ENCODE results near the gene TCOF1. TPM values are rescaled to one million over a fixed set of nuclear protein-coding genes. Genes with fewer than 3 reads are reported as not detected.

TCOF1 gene
- total RNA-seq, 2 donors from 2014 or later = 55.5 to 62.3 TPM

DNA sequence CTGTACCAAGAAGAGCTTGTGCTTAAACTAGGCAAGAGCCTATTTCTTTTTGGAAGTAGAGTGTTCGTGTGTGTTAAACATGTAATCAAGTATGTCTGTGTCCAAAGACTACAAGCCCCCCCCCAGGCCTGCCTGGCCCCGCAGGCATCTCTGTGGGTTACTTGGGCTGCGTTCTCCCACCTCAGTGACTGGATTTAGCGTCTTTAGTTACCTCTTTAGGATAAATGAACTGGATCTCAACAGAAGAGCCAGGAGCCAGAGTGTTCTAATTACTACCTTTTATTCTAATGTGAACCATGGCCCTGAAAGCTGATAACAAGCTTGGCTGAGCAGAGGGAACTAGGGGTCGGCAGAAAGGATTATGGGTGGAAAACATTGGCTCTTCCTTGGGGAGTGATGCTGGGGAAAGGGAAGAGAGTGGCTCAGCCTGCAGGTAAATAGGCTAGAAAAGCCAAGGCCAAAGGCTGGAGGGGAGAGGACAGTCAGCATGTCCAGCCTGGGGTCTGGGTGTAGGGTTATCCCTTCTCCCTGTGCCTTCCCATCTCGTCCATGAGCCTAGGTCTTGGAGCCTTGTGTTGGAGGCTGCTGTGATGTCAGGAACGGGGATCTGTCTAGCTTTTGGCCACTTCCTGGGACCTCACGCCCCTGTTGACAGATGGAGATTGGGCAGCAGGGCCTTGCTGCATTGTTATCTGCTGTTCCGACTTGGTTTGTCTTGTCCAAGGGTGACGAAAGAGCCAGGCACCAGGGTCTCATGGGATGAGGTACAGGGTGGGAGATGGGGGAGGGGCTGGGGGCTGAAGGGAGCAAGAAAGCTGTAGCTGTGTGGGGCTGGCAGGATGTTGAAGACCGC, 44.1 kb downstream of the TCOF1 start:
- no peak overlapping the region for H3K4me3 Mint-ChIP-seq
- H3K27me3 Mint-ChIP-seq (ENCODE audit: low read depth) = no peaks in the 10 kb centered on the region
- peak overlapping the region; percentile 71 for H3K27ac Mint-ChIP-seq
- DNase-seq = no peak
- no peak for ATAC-seq (replicated peaks in 1 of 2)
- H3K9me3 Mint-ChIP-seq = no peaks in the 10 kb centered on the region
- no peaks in the 10 kb centered on the region for H3K4me1 Mint-ChIP-seq (ENCODE audit: low read depth)
- peaks cover under 1 to 14% of the 10 kb centered on the region in 2 donors for H3K36me3 Mint-ChIP-seq (ENCODE audit: insufficient read depth in 2 of 2)

DNA sequence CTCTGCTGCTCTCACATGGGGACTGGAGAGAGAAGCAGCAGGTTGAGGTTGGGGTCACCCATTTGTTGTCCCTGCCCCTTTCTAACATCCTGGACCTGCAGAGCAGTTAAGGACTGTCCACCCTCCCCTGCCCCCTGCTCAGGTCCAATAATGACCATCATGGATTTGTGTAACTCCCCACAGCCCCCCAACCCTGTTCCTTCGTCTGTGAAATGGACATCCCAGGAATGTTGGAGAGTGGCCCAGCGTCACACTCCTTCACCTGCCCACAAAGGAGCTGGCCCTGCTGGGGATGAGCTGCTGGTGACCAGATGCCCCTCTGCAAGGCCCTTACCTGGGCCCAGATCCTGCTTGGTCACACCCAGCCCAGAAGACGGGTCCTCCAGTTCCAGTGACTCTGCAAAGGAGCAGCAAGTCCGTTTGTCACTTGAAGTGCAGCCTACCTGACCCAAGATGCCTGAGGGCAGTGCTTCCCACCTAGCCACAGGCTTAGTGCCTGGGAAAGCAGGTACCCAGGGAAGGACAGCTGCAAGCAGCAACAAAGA, 44.8 kb downstream of the TCOF1 start:
- no peaks in the 10 kb centered on the region for H3K27me3 Mint-ChIP-seq (ENCODE audit: low read depth)
- H3K9me3 Mint-ChIP-seq = no peaks in the 10 kb centered on the region
- no peak for ATAC-seq (replicated peaks in 1 of 2)
- no peaks in the 10 kb centered on the region for H3K4me1 Mint-ChIP-seq (ENCODE audit: low read depth)
- H3K36me3 Mint-ChIP-seq (ENCODE audit: insufficient read depth in 2 of 2) = peaks cover 0 to 14% of the 10 kb centered on the region in 2 donors
- DNase-seq = no peak
- H3K27ac Mint-ChIP-seq = no peak overlapping the region
- H3K4me3 Mint-ChIP-seq = no peak overlapping the region

DNA sequence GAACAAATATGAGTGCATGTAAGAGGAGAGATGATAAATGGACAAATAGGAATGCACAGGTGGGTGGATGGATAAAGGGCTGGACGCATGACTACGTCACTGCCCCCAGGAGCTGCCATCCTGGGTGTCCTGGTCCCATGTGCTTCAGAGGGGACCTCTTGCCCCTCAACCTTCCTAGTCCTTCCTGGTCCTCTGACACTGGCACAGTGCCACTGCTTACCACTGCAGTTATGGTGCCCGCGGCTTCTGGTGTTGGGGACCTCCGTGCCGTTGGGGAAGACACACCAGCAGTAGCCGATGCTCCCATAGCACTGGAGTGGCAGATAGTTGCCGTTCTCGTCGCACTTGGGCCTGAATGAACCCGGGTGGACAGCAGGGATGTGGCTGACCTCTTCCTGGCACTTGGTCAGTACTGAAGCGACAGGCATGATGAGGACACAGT, 45.4 kb downstream of the TCOF1 start:
- Mint-ChIP-seq H3K27me3 (ENCODE audit: low read depth) (no peaks in the 10 kb centered on the region), H3K9me3 (no peaks in the 10 kb centered on the region), H3K4me3 (no peak overlapping the region), H3K4me1 (ENCODE audit: low read depth) (no peaks in the 10 kb centered on the region), H3K36me3 (ENCODE audit: insufficient read depth in 2 of 2) (peaks cover 0 to 14% of the 10 kb centered on the region in 2 donors), H3K27ac (no peak overlapping the region)
- ATAC-seq (replicated peaks in 1 of 2) = no peak
- no peak for DNase-seq

DNA sequence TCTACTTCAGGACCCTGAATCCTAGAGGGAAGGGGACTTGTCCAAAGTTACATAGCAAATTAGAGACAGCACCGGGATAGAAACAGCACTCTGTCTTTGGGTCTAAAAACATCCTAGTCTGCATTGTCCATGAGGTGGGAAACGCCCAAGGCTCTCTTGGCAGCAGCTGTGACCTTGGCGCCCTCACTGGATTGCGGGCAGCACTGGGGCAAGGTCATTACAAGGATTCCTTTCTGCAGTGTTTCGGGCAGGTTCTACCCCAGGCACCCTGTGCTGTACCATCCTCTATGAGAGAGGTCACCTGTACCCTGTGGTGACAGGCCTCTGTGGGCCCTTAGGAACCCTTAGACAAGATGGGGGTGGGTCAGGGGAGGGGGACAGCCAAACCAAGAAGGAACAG, 46.6 kb downstream of the TCOF1 start:
- Mint-ChIP-seq H3K27ac (no peak overlapping the region), H3K36me3 (ENCODE audit: insufficient read depth in 2 of 2) (peaks cover 0 to 12% of the 10 kb centered on the region in 2 donors), H3K27me3 (ENCODE audit: low read depth) (no peaks in the 10 kb centered on the region), H3K9me3 (no peaks in the 10 kb centered on the region), H3K4me3 (no peak overlapping the region), H3K4me1 (ENCODE audit: low read depth) (peaks cover 7% of the 10 kb centered on the region)
- DNase-seq (no peak), ATAC-seq (replicated peaks in 1 of 2) (no peak)

GRCh38 chr5:150404535-150404934, 47.0 kb downstream of the TCOF1 start:
- peaks cover 8% of the 10 kb centered on the region for H3K4me1 Mint-ChIP-seq (ENCODE audit: low read depth)
- H3K36me3 Mint-ChIP-seq (ENCODE audit: insufficient read depth in 2 of 2) = peaks cover 0 to 12% of the 10 kb centered on the region in 2 donors
- no peaks in the 10 kb centered on the region for H3K9me3 Mint-ChIP-seq
- ATAC-seq (replicated peaks in 1 of 2) = no peak
- H3K27me3 Mint-ChIP-seq (ENCODE audit: low read depth) = no peaks in the 10 kb centered on the region
- no peak overlapping the region for H3K4me3 Mint-ChIP-seq
- H3K27ac Mint-ChIP-seq = no peak overlapping the region
- DNase-seq = no peak

DNA sequence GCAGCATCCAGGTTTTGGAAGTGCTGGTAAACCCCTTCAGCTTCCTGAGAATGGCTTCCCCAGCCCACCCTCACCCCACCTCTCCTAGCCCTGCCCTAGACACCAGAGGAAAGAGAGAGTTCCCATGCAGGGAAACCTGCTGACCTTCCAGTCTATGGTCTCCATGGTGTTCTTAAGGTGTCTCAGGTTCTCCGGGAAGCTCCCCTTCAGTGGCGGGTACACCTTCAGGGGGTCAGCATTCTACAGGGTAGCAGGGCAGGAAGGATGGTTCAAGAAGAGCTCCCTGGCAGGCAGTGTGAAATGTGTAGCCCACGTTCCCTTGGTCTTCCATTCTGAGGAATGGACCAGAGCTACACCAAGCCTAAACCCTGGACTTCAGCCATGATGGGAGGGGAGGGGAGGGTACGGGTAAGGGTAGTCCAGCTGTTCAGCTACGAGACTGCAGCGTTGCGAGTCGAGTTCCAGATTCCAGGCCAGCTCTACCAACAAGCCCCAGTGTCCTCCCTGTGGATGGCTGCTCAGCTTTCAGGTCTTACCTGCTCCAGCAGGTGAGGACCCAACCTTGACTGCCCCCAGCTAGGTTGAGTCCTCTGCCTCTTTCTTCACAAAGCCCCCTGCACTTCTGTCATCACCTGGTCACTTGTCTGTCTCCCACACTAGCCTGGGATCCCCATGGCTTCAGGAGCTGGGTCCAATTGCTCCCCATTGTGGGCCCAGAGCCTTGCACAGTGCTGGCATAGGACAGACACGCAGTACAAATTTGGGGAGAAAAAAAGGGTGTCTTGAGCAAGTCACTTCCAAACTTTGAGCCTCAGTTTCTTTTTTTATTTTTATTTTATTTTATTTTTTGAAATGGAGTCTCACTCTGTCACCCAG, 47.7 kb downstream of the TCOF1 start:
- ATAC-seq (replicated peaks in 1 of 2) (no peak), DNase-seq (no peak)
- peaks cover 15% of the 10 kb centered on the region for H3K4me1 Mint-ChIP-seq (ENCODE audit: low read depth)
- H3K36me3 Mint-ChIP-seq (ENCODE audit: insufficient read depth in 2 of 2) = peaks cover 0 to 10% of the 10 kb centered on the region in 2 donors
- no peak overlapping the region for H3K27ac Mint-ChIP-seq
- no peak overlapping the region for H3K4me3 Mint-ChIP-seq
- no peaks in the 10 kb centered on the region for H3K9me3 Mint-ChIP-seq
- no peaks in the 10 kb centered on the region for H3K27me3 Mint-ChIP-seq (ENCODE audit: low read depth)

- H3K4me3 Mint-ChIP-seq = no peak overlapping the region
Measured at GRCh38 chr5:150406103-150406722, 48.7 kb downstream of the TCOF1 start.

DNA sequence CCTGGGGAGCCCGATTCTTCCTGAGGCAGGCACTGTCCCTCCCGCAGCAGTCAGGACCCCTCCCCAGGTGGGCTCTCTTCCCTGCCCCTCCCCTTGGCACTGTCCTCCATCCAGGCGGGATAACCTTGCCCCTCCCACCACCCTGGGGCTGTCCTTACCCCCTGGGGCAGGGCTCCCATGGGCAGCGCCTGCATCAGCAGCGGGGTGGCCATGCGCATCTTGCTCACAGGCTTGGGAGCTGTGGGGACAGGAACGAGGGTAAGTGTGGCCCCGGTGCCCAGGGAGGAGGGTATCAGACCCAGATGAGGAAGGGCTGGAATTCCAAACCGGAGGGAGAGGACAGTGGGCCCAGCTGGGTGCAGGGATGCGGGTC, 49.2 kb downstream of the TCOF1 start:
- H3K27ac Mint-ChIP-seq = peak overlapping the region; percentile 76
- H3K4me1 Mint-ChIP-seq (ENCODE audit: low read depth) = peaks cover 30% of the 10 kb centered on the region
- no peaks in the 10 kb centered on the region for H3K9me3 Mint-ChIP-seq
- H3K4me3 Mint-ChIP-seq = no peak overlapping the region
- DNase-seq = no peak
- H3K36me3 Mint-ChIP-seq (ENCODE audit: insufficient read depth in 2 of 2) = peaks cover 1 to 7% of the 10 kb centered on the region in 2 donors
- no peaks in the 10 kb centered on the region for H3K27me3 Mint-ChIP-seq (ENCODE audit: low read depth)
- no peak for ATAC-seq (replicated peaks in 1 of 2)

More at GRCh38 chr5:150406103-150406722, 48.7 kb downstream of the TCOF1 start:
- no peak for DNase-seq
- H3K9me3 Mint-ChIP-seq = no peaks in the 10 kb centered on the region
- H3K27me3 Mint-ChIP-seq (ENCODE audit: low read depth) = no peaks in the 10 kb centered on the region
- H3K36me3 Mint-ChIP-seq (ENCODE audit: insufficient read depth in 2 of 2) = peaks cover 1 to 7% of the 10 kb centered on the region in 2 donors
- ATAC-seq (replicated peaks in 1 of 2) = no peak
- peaks cover 25% of the 10 kb centered on the region for H3K4me1 Mint-ChIP-seq (ENCODE audit: low read depth)
- peak overlapping the region; percentile 73 for H3K27ac Mint-ChIP-seq

DNA sequence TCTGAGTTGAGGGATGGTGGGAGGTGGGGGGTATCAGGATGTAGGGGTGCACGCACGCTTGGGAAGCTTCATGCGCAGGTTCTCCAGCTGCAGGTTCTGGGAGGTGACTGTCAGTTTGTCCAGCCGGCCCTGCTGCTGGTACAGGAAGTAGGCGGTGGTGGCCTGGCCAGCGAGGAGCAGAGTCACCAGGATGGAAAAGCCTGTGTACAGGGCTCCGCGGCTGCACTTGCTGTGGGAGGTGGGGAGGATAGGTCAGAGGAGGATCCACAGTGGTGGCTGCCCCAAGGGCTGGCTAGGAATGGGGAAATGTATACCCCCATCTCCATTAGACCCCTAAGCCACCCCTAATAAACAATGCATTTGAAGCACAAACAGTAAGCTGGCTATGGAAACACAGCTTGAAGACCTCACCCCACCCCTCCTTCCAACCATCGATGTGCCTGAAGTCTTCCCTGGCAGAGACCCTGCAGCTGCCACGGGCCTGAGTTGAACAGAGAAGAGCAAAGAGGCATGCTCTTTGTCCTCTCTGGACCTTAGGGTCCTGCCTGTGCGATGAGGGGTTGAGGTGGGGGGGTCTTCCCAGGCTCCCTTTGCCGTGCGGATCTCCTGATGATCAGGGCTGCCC, 49.7 kb downstream of the TCOF1 start:
- Mint-ChIP-seq H3K4me1 (ENCODE audit: low read depth) (peaks cover 31% of the 10 kb centered on the region), H3K4me3 (no peak overlapping the region), H3K27me3 (ENCODE audit: low read depth) (no peaks in the 10 kb centered on the region), H3K36me3 (ENCODE audit: insufficient read depth in 2 of 2) (peaks cover 1 to 7% of the 10 kb centered on the region in 2 donors), H3K27ac (peak overlapping the region; percentile 76), H3K9me3 (no peaks in the 10 kb centered on the region)
- ATAC-seq (replicated peaks in 1 of 2) (no peak), DNase-seq (no peak)

DNA sequence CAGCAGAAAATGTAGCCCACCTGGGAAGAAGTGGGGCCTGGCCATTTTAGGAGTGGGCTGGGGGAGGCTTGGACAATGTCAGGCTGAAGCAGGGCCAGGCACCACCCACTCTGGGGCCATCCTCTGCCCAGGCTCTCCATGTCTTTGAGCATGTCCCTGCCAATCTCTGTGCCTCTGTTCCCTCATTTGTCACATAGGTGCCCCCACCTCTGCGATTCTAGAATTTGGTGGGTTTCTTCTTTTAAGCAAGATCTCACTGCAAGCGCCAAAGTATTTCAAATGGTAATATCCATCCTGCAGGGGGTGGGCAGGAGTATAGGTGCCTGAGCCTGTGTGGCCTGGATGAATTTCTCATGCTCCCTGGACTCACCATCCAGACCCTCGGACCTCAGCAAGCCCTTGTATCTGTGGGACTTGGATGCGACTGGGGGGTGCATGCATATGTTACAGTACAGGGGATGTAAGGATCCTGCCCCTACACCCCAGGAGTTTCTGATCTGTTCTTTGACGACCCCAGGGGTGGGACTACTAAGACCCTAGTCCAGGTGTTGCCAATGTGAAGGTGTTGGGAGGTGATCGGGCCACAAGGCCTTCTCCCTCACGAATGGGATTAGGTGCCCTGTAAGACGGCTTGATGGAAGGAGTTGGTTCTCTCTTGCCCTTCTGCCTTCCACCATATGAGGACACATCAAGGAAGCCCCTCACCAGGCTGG, 50.9 kb downstream of the TCOF1 start:
- ATAC-seq (replicated peaks in 1 of 2) = no peak

DNA sequence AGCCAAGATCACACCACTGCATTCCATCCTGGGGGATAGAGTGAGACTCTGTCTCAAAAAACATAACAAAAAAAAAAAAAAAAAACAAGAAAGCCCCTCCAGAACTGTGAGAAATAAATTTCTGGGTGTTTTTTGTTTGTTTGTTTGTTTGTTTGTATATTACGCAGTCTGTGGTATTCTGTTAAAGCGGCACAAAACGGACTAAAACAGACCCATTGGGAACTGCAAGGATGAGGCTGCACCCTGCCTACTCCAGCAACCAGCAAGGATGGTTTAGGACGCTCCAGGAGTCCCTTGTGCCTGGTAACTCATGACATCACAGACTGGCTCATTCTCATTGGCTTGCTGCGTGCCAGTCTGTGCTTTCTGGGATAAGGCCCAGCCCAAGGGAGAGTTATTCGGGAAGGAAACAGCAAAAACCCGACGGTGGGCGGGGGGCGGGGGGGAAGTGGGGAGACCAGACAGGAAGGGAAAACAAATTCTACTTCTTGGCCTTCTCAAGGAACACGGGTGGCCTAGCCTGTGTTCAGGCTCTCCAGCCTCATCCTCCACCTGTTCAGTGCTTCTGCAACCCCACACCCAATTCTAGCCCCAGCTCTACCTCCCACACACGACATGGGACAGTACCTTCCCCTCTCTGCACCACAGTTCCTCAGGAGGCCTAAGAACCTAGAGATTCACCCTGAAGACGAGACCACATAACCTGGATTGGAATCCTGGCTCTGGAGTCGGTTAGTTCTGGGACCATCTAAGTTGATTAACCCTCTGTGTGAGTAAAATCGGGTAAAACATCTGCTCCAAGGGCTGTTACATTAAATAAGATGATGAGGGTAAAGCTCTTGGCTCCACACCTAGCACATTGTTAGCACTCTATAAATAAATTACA, 52.4 kb downstream of the TCOF1 start:
- H3K36me3 Mint-ChIP-seq (ENCODE audit: insufficient read depth in 2 of 2) = peaks cover 5% of the 10 kb centered on the region in 2 donors
- ATAC-seq (replicated peaks in 1 of 2) = peak; percentile 21 to 30
- peak; percentile 49 to 56 for DNase-seq
- H3K9me3 Mint-ChIP-seq = no peaks in the 10 kb centered on the region
- peaks cover 42% of the 10 kb centered on the region for H3K4me1 Mint-ChIP-seq (ENCODE audit: low read depth)
- no peaks in the 10 kb centered on the region for H3K27me3 Mint-ChIP-seq (ENCODE audit: low read depth)
- peak overlapping the region; percentile 88 to 90 for H3K4me3 Mint-ChIP-seq
- peak overlapping the region; percentile 90 for H3K27ac Mint-ChIP-seq

More for the DNA sequence above, 50.9 kb downstream of the TCOF1 start:
- H3K27ac Mint-ChIP-seq = no peak overlapping the region
- no peaks in the 10 kb centered on the region for H3K27me3 Mint-ChIP-seq (ENCODE audit: low read depth)
- H3K36me3 Mint-ChIP-seq (ENCODE audit: insufficient read depth in 2 of 2) = peaks cover 5% of the 10 kb centered on the region in 2 donors
- DNase-seq = no peak
- peaks cover 37% of the 10 kb centered on the region for H3K4me1 Mint-ChIP-seq (ENCODE audit: low read depth)
- no peaks in the 10 kb centered on the region for H3K9me3 Mint-ChIP-seq
- peak overlapping the region in 1 of 2 donors; percentile 43 for H3K4me3 Mint-ChIP-seq

All from activated T-cell treated with anti-CD3 and anti-CD28 coated beads, Interleukin-2, amount 50 U/mL, for 72 hours (primary cell).